Pancreas (tissue), 10 donors: ENCODE measurements around the gene BARX1. TPM values are rescaled to one million over a fixed set of nuclear protein-coding genes. Genes with fewer than 3 reads are reported as not detected.

Experiments
- ATAC-seq, 4 donors: fragments of 200-7000 bp; cut with Tn5 transposase; one replicate each; pipeline versions ENCODE4 v1.8.0 to v1.9.1; 2020; ENCODE audit warnings: mild to moderate bottlenecking in 4 of 4, moderate library complexity in 4 of 4
- DNase-seq, 6 donors: peaks; one replicate each; pipeline ENCODE4 v3.0.0-alpha.2; 2020
- FAIRE-seq: peaks from 2 replicates; lab custom pipeline; 2012; peaks lifted over from hg19 to GRCh38; lab: Jason Lieb, UNC
- H3K27ac ChIP-seq, 4 donors: fragments of 200-600 bp; sonication (generic); 1 replicate in 3 of 4; 2 replicates in 1 of 4; pipeline versions ENCODE4 v1.5.0 to v1.8.0; 2020
- H3K27me3 ChIP-seq, 4 donors: fragments of 200-600 bp; one replicate each; pipeline ENCODE4 v1.8.0; 2021
- H3K36me3 ChIP-seq, 3 donors: fragments of 200-600 bp; sonication (generic) in 1 of 3; one replicate each; pipeline versions ENCODE4 v1.5.0 to v1.8.0; 2020 to 2021
- H3K4me1 ChIP-seq, 3 donors: fragments of 200-600 bp; one replicate each; pipeline ENCODE4 v1.8.0; 2021
- H3K4me3 ChIP-seq, 4 donors: fragments of 200-600 bp; sonication (generic) in 2 of 4; one replicate each; pipeline versions ENCODE4 v1.5.0 to v1.8.0; 2020 to 2021
- H3K9me3 ChIP-seq, 4 donors: fragments of 200-600 bp; one replicate each; pipeline ENCODE4 v1.8.0; 2021
- WGBS, 2 donors: extraction: QIAGEN DNeasy Blood & Tissue Kit; methylation state at CpG; one replicate each; pipeline ENCODE4 v1.1.7; 2013; 5-methylcytosine and 5-hydroxymethylcytosine counted together
- intact Hi-C, 3 donors: fragments of 100-400 bp; cut with DNase I; formaldehyde crosslinking; loops; one replicate each; pipeline versions ENCODE4 v1.11.1 to v1.14.2; 2022
- polyA plus RNA-seq, 2 donors: library from polyadenylated mRNA; stranded (reverse); fragments of 200-250 nt; gene quantifications; one replicate each; pipeline ENCODE4 v1.2.3, GENCODE V29; 2013
- total RNA-seq, 6 donors: library from RNA; stranded (reverse); fragmentation: NEBNext Ultra II Directional in 4 of 6; extraction: Animal tissue kit (Norgen Biotek cat#: 25700) in 4 of 6; gene quantifications; one replicate each; pipeline versions ENCODE4 v1.2.1 to v1.2.4, GENCODE V29; 2021 to 2023
- TF ChIP-seq, protein P1 (sequence below), 4 donors: fragments of 200-600 bp; sonication (generic) in 3 of 4; IDR thresholded peaks; one replicate each; pipeline versions ENCODE4 v1.5.0 to v1.8.0; 2021; ENCODE audit warnings: antibody characterized with exemption in 4 of 4
- donor health status: healthy with polysubstance abuse.
- donor health status: DM: no; HTN: no; CAD: no; lungs with moderate emphysema.
- donor health status: DM: no; HTN: no; CAD: no.
- donor health status: control.
- donor health status: control.
- donor health status: Bipolar disorder and iron deficiency.
- donor health status: DM: yes; HTN: yes; CAD: no.
- donor health status: DM: no; HTN: no; CAD: no.
- donor health status: DM: no; HTN: no; CAD: no.
- donor health status: DM: yes; HTN: yes; CAD: no.

BARX1 gene
- total and polyA plus RNA-seq, 8 donors: 0.19 to 3.7 (median 1.1) TPM; not detected in 3

DNA sequence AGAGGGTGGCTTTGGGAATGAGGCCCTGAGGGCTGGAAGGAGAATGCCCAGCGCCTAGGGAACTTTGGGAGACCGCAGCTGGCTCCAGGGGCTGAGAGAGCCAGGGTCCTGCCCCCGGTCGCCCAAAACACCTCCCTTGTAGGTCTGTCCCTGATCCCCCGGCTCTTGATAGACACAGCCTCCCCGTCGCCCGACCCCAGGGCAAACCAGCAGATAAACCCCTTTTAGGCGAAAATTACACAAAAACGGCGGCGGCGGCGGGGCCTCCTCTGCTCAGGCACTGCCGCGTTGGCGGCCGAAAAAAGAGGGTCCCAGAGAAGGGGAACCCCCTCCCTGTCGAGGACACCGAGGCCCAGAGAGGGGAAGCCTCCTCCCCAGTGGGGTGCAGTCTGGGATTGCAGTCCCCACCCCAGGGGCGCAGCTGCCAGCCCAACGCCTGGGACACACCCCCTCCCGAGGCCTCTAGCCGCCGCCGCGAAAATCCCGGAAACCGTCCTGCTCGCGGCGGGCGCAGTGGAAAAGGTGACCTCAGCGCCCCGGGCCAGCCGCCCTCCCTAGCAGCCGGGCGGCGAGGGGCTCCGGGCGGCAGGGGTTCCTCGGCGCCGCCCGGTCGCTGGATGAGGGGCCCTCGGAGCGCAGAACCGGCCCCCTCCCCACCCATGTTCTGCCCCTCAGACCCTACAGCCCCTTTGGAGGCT, 3.1 kb upstream of the BARX1 start:
- FAIRE-seq: no peak
- no peaks in the 10 kb centered on the region for H3K9me3 ChIP-seq
- DNase-seq: peak in 2 of 6 donors; percentile 36 to 68
- 32 to 33% methylated on average over 46 to 49 of the region's 49 CpGs for WGBS, 2 donors
- peak in 2 of 4 donors; percentile 12 to 33 for ATAC-seq
- H3K27ac ChIP-seq: no peak overlapping the region
- intact Hi-C loops: loop anchor here in 1 of 3 donors (10.0 kb wide), 1 partner anchor 273 kb away; no protein-coding TSS in a partner anchor
- TF ChIP-seq, protein P1, sequence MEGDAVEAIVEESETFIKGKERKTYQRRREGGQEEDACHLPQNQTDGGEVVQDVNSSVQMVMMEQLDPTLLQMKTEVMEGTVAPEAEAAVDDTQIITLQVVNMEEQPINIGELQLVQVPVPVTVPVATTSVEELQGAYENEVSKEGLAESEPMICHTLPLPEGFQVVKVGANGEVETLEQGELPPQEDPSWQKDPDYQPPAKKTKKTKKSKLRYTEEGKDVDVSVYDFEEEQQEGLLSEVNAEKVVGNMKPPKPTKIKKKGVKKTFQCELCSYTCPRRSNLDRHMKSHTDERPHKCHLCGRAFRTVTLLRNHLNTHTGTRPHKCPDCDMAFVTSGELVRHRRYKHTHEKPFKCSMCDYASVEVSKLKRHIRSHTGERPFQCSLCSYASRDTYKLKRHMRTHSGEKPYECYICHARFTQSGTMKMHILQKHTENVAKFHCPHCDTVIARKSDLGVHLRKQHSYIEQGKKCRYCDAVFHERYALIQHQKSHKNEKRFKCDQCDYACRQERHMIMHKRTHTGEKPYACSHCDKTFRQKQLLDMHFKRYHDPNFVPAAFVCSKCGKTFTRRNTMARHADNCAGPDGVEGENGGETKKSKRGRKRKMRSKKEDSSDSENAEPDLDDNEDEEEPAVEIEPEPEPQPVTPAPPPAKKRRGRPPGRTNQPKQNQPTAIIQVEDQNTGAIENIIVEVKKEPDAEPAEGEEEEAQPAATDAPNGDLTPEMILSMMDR (IDR thresholded peaks at IDR 0.05): no peak
- H3K4me3 ChIP-seq: peak overlapping the region in 2 of 4 donors; percentile 5 to 27
- H3K27me3 ChIP-seq: peaks cover 3 to 58% (median 21%) of the 10 kb centered on the region in 4 donors
- H3K4me1 ChIP-seq: peaks cover 0 to 16% (median 4%) of the 10 kb centered on the region in 3 donors
- H3K36me3 ChIP-seq: no peaks in the 10 kb centered on the region

DNA sequence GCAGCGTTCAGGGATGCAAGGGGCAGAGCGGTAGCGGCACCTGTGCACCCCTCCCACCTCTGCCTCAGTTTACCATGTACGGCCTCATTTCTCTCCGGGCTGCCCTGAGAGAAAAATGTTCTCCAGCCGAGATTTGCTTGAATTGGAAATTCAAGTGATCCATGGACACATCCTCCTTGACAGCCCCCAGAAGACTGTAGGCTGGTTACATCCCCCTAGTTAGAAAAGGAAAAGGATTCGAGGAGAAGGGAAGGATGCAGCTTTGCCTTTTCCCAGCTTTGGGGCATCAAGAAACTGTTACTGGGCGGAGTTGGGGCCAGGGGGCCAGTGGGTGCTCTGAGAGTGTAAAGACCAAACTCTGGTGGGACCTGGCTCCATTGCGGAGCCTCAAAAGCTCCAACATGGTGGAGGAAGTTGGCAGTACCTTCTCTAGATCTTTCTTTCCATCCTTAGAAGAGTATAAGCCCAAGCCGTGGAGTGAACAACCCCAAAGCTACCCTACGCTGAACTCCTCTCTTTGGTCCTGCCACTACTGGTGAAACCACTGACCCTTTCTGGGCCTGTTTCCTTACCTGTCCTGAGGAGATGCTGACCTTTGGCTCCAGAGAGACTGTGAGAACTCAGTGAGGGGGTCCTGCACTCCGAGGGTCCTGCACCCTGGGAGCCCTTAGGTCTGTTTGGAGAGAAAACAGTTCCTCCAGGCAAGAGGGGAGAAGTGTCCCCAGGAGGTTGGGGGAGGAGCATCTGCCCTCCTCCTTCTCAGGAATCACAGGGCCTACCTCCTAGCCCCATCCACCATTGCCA, 1.0 kb upstream of the BARX1 start:
- FAIRE-seq: no peak
- TF ChIP-seq, protein P1 (IDR thresholded peaks at IDR 0.05): no peak
- no peak overlapping the region for H3K27ac ChIP-seq
- H3K4me3 ChIP-seq: peak overlapping the region in 1 of 4 donors; percentile 25
- no peak for DNase-seq
- no peaks in the 10 kb centered on the region for H3K9me3 ChIP-seq
- intact Hi-C loops: loop anchor here in 1 of 3 donors (10.0 kb wide), 1 partner anchor 271 kb away; no protein-coding TSS in a partner anchor
- H3K27me3 ChIP-seq: peaks cover 3 to 74% (median 30%) of the 10 kb centered on the region in 4 donors
- no peaks in the 10 kb centered on the region for H3K36me3 ChIP-seq
- peaks cover 0 to 22% (median 10%) of the 10 kb centered on the region in 3 donors for H3K4me1 ChIP-seq
- 50 to 52% methylated on average over 12 of the region's 12 CpGs for WGBS, 2 donors
- no peak for ATAC-seq

DNA sequence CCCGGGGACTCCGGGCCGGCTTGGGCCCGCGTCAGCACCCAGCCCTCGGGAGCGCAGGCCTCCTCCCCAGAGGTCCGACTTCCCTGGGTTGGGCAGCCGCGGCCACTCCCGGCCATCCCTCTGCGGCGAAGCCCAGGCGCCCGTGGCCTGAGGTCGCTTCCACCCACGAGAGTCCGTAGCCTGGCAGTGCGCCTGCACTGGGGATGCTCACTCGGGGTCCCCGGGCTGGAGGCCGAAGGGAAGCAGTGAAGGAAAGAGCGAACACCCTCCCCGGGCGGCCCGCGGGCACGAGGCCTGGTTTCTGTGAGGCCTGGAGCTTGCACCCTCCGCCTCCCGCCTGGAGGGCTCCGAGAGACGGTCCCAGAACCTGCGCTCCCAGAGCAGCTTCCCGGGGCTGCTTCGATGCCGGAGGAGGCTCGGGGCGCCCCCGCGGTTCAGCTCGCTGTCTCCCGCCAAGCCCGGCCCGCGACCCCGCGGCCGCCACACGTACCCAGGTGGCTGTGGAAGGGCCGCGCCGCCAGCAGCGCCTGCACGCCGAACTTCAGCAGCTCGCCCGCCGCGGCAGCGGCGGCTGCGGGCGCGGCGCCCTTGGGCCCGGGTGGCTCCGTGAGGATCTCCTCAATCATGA, 607 bp downstream of the BARX1 start:
- intact Hi-C loops: loop anchor here in 1 of 3 donors (10.0 kb wide), 1 partner anchor 270 kb away; no protein-coding TSS in a partner anchor

More for the DNA sequence above, 607 bp downstream of the BARX1 start:
- H3K9me3 ChIP-seq: no peaks in the 10 kb centered on the region
- TF ChIP-seq, protein P1 (IDR thresholded peaks at IDR 0.05): no peak
- peaks cover 0 to 25% (median 10%) of the 10 kb centered on the region in 3 donors for H3K4me1 ChIP-seq
- FAIRE-seq (no peak), ATAC-seq (no peak), DNase-seq (peak in 3 of 6 donors; percentile 33 to 75 (median 60))
- peak overlapping the region in 2 of 4 donors; percentile 18 to 27 for H3K4me3 ChIP-seq
- H3K36me3 ChIP-seq: no peaks in the 10 kb centered on the region
- WGBS, 2 donors: 4 to 10% methylated on average over 46 to 67 of the region's 67 CpGs
- H3K27me3 ChIP-seq: peaks cover 3 to 68% (median 30%) of the 10 kb centered on the region in 4 donors
- H3K27ac ChIP-seq: no peak overlapping the region
